Right lobe of liver (tissue), 6 donors: ENCODE measurements around the gene KCNAB1. TPM values are rescaled to one million over a fixed set of nuclear protein-coding genes. Genes with fewer than 3 reads are reported as not detected.

ENCODE experiments used
- ATAC-seq, 4 donors: fragments of 200-7000 bp; cut with Tn5 transposase; one replicate each; pipeline ENCODE4 v1.9.1; 2020; ENCODE audit warnings: mild to moderate bottlenecking in 4 of 4, moderate library complexity in 4 of 4
- DNase-seq, 3 donors: peaks; one replicate each; pipeline ENCODE4 v3.0.0-alpha.2; 2020
- H3K27ac ChIP-seq, 3 donors: fragments of 200-600 bp; one replicate each; pipeline ENCODE4 v1.8.0; 2022
- H3K27me3 ChIP-seq, 2 donors: fragments of 200-600 bp; one replicate each; pipeline ENCODE4 v1.8.0; 2022
- H3K36me3 ChIP-seq, 4 donors: fragments of 200-600 bp; sonication (generic) in 1 of 4; one replicate each; pipeline versions ENCODE4 v1.5.1 to v1.8.0; 2017 to 2022; ENCODE audit warnings: control low read depth in 1 of 4
- H3K4me1 ChIP-seq, 4 donors: fragments of 200-600 bp; sonication (generic) in 1 of 4; one replicate each; pipeline versions ENCODE4 v1.5.1 to v1.8.0; 2017 to 2022; ENCODE audit warnings: control low read depth in 1 of 4
- H3K4me3 ChIP-seq, 3 donors: fragments of 200-600 bp; one replicate each; pipeline ENCODE4 v1.8.0; 2022
- H3K9me3 ChIP-seq, 4 donors: fragments of 200-600 bp; sonication (generic) in 1 of 4; one replicate each; pipeline versions ENCODE4 v1.5.1 to v1.8.0; 2017 to 2022; ENCODE audit warnings: control low read depth in 1 of 4
- POLR2A ChIP-seq: fragments of 450-650 bp; IDR thresholded peaks from one replicate; pipeline ENCODE4 v1.6.1; 2017; ENCODE audit warnings: antibody characterized with exemption, mild to moderate bottlenecking
- WGBS: methylation state at CpG from one replicate; pipeline ENCODE4 v1.1.6; 2018; ENCODE audit warnings: low coverage, low lambda C conversion rate; ENCODE audit not compliant: insufficient coverage; ENCODE audit errors: missing lambda C conversion rate; 5-methylcytosine and 5-hydroxymethylcytosine counted together
- intact Hi-C, 2 donors: fragments of 100-400 bp; cut with DNase I; formaldehyde crosslinking; loops; one replicate each; pipeline versions ENCODE4 v1.11.2 to v1.14.1; 2022
- total RNA-seq, 6 experiments: library from RNA; depleted of rRNA in 2 of 6; stranded (reverse); fragments of >200 nt in 2 of 6; fragmentation: NEBNext Ultra II Directional in 3 of 6; extraction: Animal tissue kit (Norgen Biotek cat#: 25700) in 3 of 6; gene quantifications; one replicate each; pipeline versions ENCODE4 v1.1.0 to v1.2.4, GENCODE V29; 2016 to 2023
- TF ChIP-seq, protein P1 (sequence below), 4 donors: fragments of 200-600 bp in 3 of 4; fragments of 450-650 bp in 1 of 4; IDR thresholded peaks; one replicate each; pipeline versions ENCODE4 v1.5.1 to v1.8.0; 2016 to 2022; ENCODE audit warnings: antibody characterized with exemption in 4 of 4, mild to moderate bottlenecking in 2 of 4
- donor health status: DM: no; HTN: yes; CAD: no.
- donor health status: DM: no; HTN: no; CAD: no.
- donor health status: DM: no; HTN: no; CAD: no.
- donor health status: DM: no; HTN: yes; CAD: no.
- donor health status: DM: no; HTN: yes; CAD: no.

Gene KCNAB1
- total RNA-seq, 6 experiments from 2014 or later, result 0.15 to 1.8 (median 0.64) TPM; not detected in 2

DNA sequence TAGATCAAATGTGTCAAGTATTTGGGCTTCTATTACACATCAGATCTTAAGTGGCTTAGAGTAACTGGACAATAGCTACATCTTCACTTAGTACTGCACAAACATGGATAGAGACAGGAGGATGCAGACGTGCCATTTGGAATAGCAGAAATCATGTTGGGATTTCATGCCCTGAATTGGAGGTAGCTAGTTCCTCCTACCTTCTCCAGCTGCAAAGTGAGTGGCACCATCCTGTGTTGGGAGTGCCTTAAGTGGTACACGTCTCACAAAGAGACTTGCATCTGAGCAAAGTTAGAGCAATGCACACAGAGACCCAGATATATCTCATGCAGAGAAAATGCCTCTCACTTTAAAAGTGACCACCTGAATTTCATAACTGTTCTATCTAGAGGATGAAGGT is 298.1 kb downstream of the KCNAB1 start:
- WGBS, result 62% methylated on average over 2 of the region's 2 CpGs
- no peaks in the 10 kb centered on the region for H3K9me3 ChIP-seq
- no peak overlapping the region for H3K27ac ChIP-seq
- no peak for ATAC-seq
- TF ChIP-seq, protein P1, sequence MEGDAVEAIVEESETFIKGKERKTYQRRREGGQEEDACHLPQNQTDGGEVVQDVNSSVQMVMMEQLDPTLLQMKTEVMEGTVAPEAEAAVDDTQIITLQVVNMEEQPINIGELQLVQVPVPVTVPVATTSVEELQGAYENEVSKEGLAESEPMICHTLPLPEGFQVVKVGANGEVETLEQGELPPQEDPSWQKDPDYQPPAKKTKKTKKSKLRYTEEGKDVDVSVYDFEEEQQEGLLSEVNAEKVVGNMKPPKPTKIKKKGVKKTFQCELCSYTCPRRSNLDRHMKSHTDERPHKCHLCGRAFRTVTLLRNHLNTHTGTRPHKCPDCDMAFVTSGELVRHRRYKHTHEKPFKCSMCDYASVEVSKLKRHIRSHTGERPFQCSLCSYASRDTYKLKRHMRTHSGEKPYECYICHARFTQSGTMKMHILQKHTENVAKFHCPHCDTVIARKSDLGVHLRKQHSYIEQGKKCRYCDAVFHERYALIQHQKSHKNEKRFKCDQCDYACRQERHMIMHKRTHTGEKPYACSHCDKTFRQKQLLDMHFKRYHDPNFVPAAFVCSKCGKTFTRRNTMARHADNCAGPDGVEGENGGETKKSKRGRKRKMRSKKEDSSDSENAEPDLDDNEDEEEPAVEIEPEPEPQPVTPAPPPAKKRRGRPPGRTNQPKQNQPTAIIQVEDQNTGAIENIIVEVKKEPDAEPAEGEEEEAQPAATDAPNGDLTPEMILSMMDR (IDR thresholded peaks at IDR 0.05), result no peak
- TF ChIP-seq POLR2A, result no peak
- no peak overlapping the region for H3K4me3 ChIP-seq
- H3K36me3 ChIP-seq, result no peaks in the 10 kb centered on the region
- intact Hi-C loops, result no loop called here
- no peak for DNase-seq
- H3K27me3 ChIP-seq, result no peaks in the 10 kb centered on the region
- no peaks in the 10 kb centered on the region for H3K4me1 ChIP-seq

DNA sequence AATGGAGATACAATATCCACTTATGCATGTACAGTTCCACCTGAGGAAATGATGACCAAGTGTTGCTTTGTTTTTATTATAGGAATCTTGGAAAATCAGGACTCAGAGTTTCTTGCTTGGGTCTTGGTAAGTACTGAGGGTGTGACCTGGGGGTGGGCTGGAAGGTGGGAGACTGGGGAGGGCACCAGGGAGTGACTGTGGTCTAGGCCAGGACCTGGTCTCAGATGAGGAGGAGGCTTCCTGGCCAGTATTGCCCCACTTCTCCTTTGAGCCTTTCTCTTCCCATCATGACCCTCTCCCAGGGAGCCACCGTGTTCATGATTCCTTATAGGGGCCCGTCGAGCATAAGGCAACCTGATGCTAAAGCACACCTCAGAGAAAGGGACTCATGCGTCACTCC is 301.2 kb downstream of the KCNAB1 start:
- DNase-seq (no peak), ATAC-seq (no peak)
- intact Hi-C loops, result no loop called here
- H3K36me3 ChIP-seq, result no peaks in the 10 kb centered on the region
- no peaks in the 10 kb centered on the region for H3K9me3 ChIP-seq
- WGBS, result 100% methylated on average over 1 of the region's 4 CpGs
- no peak overlapping the region for H3K27ac ChIP-seq
- H3K4me1 ChIP-seq, result no peaks in the 10 kb centered on the region
- H3K27me3 ChIP-seq, result no peaks in the 10 kb centered on the region
- no peak for TF ChIP-seq POLR2A
- TF ChIP-seq, protein P1 (IDR thresholded peaks at IDR 0.05), result no peak
- H3K4me3 ChIP-seq, result no peak overlapping the region

DNA sequence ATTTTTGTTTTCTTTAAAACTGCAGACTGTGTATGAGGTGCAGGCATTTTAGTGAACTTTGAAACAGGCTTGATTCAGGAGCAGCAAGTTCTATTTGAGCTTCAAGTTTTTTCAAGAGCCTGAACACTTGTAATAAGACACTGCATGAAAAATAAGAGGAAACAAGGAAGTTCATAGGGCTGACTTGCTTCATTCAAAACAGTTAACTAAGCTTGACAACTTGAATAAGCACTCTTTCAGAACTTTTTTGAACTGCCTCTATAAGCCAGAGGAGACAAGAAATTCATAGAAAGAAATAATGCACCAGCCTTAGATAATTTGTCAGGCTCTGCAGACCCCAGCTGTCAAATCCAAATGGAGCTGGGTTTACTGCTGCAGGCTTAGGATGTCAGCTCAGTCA is 304.4 kb downstream of the KCNAB1 start:
- ATAC-seq (no peak), DNase-seq (no peak)
- TF ChIP-seq, protein P1 (IDR thresholded peaks at IDR 0.05), result no peak
- no peak for TF ChIP-seq POLR2A
- Histone ChIP-seq H3K4me3 (no peak overlapping the region), H3K36me3 (no peaks in the 10 kb centered on the region), H3K4me1 (no peaks in the 10 kb centered on the region), H3K27me3 (no peaks in the 10 kb centered on the region), H3K9me3 (no peaks in the 10 kb centered on the region), H3K27ac (no peak overlapping the region)
- intact Hi-C loops, result no loop called here

DNA sequence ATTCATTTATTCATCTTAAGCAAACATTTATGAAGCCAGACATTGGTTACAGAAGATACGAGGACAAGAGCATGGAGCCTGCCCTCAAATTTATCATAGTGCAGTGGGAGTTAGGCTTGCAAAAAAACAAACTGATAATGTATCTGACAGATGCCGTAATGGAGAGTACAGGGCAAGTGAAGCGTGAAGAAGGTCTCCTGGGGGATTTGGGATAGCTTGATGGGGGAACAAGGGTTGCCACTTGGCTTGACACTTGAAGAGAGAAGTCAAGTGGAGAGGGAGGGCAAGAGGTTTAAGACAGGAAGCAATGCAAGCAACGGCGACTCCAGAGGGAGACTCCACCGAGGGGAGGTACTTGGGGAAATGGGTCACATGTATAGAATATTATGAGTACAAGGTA is 305.3 kb downstream of the KCNAB1 start:
- DNase-seq (no peak), ATAC-seq (no peak)
- intact Hi-C loops, result no loop called here
- Histone ChIP-seq H3K36me3 (no peaks in the 10 kb centered on the region), H3K4me1 (no peaks in the 10 kb centered on the region), H3K4me3 (no peak overlapping the region), H3K27me3 (no peaks in the 10 kb centered on the region), H3K27ac (no peak overlapping the region), H3K9me3 (no peaks in the 10 kb centered on the region)
- no peak for TF ChIP-seq POLR2A
- TF ChIP-seq, protein P1 (IDR thresholded peaks at IDR 0.05), result no peak
- WGBS, result 58% methylated on average over 3 of the region's 6 CpGs

DNA sequence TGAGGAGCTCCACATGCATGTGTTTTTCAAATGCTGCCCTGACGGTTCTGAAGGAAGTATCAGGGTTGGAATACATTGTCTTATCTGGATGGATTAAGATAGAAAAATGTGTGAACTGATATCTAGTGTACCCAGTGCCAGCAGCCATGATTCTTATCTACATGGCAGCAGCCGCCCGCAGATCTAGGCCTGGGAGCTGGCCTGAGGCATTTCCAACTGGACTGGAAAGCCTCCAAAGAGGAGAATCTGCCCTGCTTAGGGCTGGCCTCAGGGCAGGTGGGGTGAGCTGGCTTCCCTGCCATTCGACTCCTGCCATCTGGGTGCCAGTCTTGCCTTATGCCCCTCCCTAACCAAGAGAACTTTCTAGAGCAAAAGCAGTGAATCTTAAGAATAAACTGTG is 308.7 kb downstream of the KCNAB1 start:
- intact Hi-C loops, result no loop called here
- TF ChIP-seq, protein P1 (IDR thresholded peaks at IDR 0.05), result no peak
- TF ChIP-seq POLR2A, result no peak
- Histone ChIP-seq H3K27me3 (no peaks in the 10 kb centered on the region), H3K4me3 (no peak overlapping the region), H3K27ac (no peak overlapping the region), H3K4me1 (no peaks in the 10 kb centered on the region), H3K9me3 (no peaks in the 10 kb centered on the region), H3K36me3 (no peaks in the 10 kb centered on the region)
- DNase-seq (no peak), ATAC-seq (no peak)
- 48% methylated on average over 3 of the region's 4 CpGs for WGBS
